Activated CD4-positive, alpha-beta memory T cell treated with anti-CD3 and anti-CD28 coated beads for 36 hours (primary cell): ENCODE results near the gene YKT6. TPM values are rescaled to one million over a fixed set of nuclear protein-coding genes. Genes with fewer than 3 reads are reported as not detected.

Experiments used
- CTCF ChIA-PET: fragments of 350-600 bp; sonication (Branson Sonifier 250); formaldehyde crosslinking; loops from one replicate; lab custom pipeline; 2021; ENCODE audit warnings: antibody characterized with exemption, inconsistent platforms; lab: Charles Lee
- POLR2A ChIA-PET: fragments of 350-600 bp; sonication (Branson Sonifier 250); formaldehyde crosslinking; loops from one replicate; lab custom pipeline; 2021; ENCODE audit warnings: antibody characterized with exemption; lab: Charles Lee
- DNase-seq: peaks from one replicate; pipeline ENCODE4 v3.0.0-alpha.2; 2020
- H3K27ac Mint-ChIP-seq: one replicate; pipeline ENCODE4 v1.8.0; 2021; ENCODE audit warnings: mixed read lengths
- H3K27me3 Mint-ChIP-seq: one replicate; pipeline ENCODE4 v1.8.0; 2021; ENCODE audit warnings: mixed read lengths
- H3K36me3 Mint-ChIP-seq: one replicate; pipeline ENCODE4 v1.8.0; 2021; ENCODE audit warnings: mixed read lengths
- H3K4me1 Mint-ChIP-seq: one replicate; pipeline ENCODE4 v1.8.0; 2021; ENCODE audit warnings: low read depth, mixed read lengths
- H3K4me3 Mint-ChIP-seq: one replicate; pipeline ENCODE4 v1.8.0; 2021; ENCODE audit warnings: mild to moderate bottlenecking, mixed read lengths
- H3K9me3 Mint-ChIP-seq: one replicate; pipeline ENCODE4 v1.8.0; 2021; ENCODE audit warnings: mixed read lengths
- intact Hi-C: fragments of 100-400 bp; cut with micrococcal nuclease; formaldehyde crosslinking; loops from one replicate; pipeline ENCODE4 v1.15.1; 2023
- total RNA-seq, 2 experiments: library from RNA; stranded (reverse); gene quantifications; one replicate each; pipeline ENCODE4 v1.2.3, GENCODE V29; 2021

YKT6 gene
- 10 to 100 TPM; 57.0 to 60.4 TPM for total RNA-seq

DNA sequence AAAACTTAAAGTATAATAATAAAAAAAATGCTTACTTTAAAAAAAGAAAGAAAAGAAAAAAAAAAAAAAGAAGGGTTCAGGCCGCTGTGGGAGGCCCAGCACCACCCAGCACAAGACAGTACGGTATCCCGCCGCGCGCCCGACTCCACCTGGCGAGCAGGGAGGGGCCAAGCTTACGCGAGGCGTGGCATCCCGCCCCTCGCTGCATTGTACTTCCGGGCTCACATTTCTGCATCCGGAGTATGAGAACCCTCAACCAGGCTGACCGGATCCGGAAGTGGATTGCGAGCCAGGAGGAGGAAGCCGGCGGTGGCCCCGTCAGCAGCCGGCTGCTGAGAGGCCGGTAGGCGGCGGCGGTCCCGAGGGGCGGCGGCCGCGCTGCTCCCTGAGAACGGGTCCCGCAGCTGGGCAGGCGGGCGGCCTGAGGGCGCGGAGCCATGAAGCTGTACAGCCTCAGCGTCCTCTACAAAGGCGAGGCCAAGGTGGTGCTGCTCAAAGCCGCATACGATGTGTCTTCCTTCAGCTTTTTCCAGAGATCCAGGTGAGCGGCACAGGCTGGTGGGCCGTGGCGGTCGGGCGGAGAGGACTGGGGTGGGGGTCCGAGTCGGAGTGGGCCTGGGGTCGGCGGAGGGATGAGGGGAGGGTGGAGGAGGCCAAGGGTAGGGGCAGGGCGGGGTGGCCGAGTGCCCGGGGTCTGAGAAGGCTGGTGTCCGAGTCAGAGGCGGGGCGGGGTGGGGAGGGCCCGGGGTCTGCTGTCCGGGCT, at the start of gene YKT6:
TSS of gene YKT6 (plus strand) at position 280 of the 763 bp plus-strand sequence. CDS start at position 438, 158 bp downstream.
- ChIA-PET POLR2A (interaction anchor here (1.0 kb wide), 1 partner anchor 181 kb away, joined by 3 read pairs; no protein-coding TSS in a partner anchor), CTCF (interaction anchor here (0.6 to 2.0 kb wide), 11 partner anchors 14 to 406 kb away, joined by 3 to 6 read pairs (median 4); partner anchors contain the start of genes OGDH and POLD2)
- Mint-ChIP-seq H3K4me3 (peak within 1 kb of the TSS; percentile 83), H3K27ac (peak within 1 kb of the TSS; percentile 23), H3K9me3 (no peaks in the 10 kb centered on the region), H3K4me1 (peaks cover 28% of the 10 kb centered on the region), H3K27me3 (peaks cover 9% of the 10 kb centered on the region), H3K36me3 (peaks cover 10% of the 10 kb centered on the region)
- intact Hi-C loops: loop anchor here (1.0 to 2.0 kb wide), 3 partner anchors 78 to 800 kb away; partner anchors contain the start of genes CCM2, POLD2 and POLM
- peak; percentile 97 for DNase-seq

- Mint-ChIP-seq H3K27ac (no peak overlapping the region), H3K4me1 (no peaks in the 10 kb centered on the region), H3K36me3 (no peaks in the 10 kb centered on the region), H3K4me3 (no peak overlapping the region), H3K9me3 (no peaks in the 10 kb centered on the region), H3K27me3 (no peaks in the 10 kb centered on the region)
- intact Hi-C loops: no loop called here
- no peak for DNase-seq
- POLR2A ChIA-PET: no interaction called here
- CTCF ChIA-PET: no interaction called here
Measured at GRCh38 chr7:44151956-44152355, 48.8 kb upstream of the YKT6 start.

DNA sequence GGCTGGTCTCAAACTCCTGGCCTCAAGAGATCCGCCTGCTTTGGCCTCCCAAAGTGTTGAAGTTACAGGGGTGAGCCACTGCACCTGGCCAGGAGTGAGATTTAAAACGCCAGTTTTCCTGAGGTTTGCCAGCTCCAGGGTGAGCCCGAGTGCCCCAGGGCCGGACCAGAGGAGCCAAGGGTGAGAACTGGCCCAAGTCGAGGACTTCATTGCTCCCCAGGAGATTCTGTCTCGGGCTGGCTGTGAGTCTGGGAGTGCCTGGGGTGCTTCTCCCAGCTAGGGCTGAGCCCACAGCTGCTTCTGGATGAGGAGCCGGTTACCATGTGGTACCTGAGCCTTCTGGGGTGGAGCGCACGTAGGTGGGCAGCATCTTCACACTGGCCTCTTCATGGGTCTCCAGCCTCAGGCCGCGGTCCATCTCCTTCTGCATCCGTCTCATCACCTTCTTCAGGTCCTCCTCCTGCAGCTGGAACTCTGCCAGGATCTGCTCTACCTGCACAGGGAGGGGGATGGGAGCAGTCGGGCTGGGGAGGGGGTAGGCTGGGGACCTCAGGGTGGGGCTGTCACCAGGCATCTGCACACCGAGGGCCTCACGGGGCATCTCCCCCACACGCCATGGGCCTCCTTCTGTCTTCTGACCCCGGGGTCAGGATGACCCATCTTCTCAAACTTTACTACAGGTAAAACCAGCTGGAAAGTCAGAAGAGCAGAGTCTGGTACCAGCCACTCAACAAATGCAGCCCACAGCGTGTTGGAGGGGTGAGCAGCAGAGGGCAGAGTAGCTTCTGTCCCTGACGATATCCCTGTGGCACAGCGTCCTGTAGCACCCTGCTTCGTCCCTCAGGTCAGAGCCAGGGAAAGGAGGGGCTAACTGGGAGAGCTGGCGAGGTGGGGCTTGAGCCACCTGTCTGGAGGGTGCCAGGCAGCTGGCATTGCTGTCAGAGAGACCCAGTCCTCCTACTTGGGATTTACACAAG, 47.5 kb upstream of the YKT6 start:
- intact Hi-C loops: no loop called here
- Mint-ChIP-seq H3K4me1 (no peaks in the 10 kb centered on the region), H3K4me3 (no peak overlapping the region), H3K9me3 (no peaks in the 10 kb centered on the region), H3K36me3 (no peaks in the 10 kb centered on the region), H3K27me3 (no peaks in the 10 kb centered on the region), H3K27ac (no peak overlapping the region)
- DNase-seq: no peak
- CTCF ChIA-PET: no interaction called here
- POLR2A ChIA-PET: no interaction called here

DNA sequence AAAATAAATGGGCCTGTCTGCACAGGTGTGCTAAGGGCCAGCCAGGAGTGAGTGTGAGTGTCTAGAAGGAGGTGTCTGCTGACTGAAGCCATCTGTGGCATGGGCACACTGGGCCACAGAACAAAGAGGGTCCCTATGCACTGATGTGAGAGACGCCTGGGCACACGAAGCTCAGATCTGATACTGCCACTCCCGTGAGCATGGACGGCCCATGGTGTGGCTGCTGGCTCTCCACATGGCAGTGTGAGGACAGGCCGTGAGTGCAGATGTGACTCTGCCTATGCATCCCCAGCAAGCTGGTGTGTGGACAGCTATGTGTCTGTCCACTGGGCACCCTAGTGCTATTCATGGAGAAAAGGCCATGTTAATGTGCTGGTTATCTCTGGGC, 46.8 kb upstream of the YKT6 start:
- intact Hi-C loops: no loop called here
- H3K27me3 Mint-ChIP-seq: no peaks in the 10 kb centered on the region
- CTCF ChIA-PET: interaction anchor here (1.0 kb wide), 1 partner anchor 73 kb away, joined by 3 read pairs; no protein-coding TSS in a partner anchor
- DNase-seq: no peak
- no peaks in the 10 kb centered on the region for H3K36me3 Mint-ChIP-seq
- POLR2A ChIA-PET: no interaction called here
- no peak overlapping the region for H3K27ac Mint-ChIP-seq
- no peaks in the 10 kb centered on the region for H3K4me1 Mint-ChIP-seq
- no peak overlapping the region for H3K4me3 Mint-ChIP-seq
- H3K9me3 Mint-ChIP-seq: no peaks in the 10 kb centered on the region

DNA sequence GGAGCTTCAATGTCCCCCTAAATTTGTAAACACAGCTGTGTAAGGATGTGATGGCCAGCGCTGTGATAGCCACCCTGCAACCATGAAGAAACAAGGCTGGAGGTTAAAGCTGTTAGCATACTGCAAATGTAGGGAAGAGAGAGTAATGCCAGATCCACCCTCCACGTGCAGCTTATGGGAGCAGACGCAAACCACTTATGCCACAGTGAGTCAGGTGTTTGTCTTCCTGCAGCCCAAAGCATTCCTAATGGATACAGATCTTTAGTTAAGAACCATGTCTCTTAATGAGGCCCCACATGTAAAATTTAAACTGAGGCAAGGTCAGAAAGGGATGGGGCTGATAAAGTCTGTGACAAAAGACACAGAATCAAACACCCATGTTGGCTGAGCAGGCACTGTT, 46.1 kb upstream of the YKT6 start:
- no peaks in the 10 kb centered on the region for H3K27me3 Mint-ChIP-seq
- H3K27ac Mint-ChIP-seq: no peak overlapping the region
- intact Hi-C loops: no loop called here
- POLR2A ChIA-PET: no interaction called here
- no peaks in the 10 kb centered on the region for H3K4me1 Mint-ChIP-seq
- H3K4me3 Mint-ChIP-seq: no peak overlapping the region
- CTCF ChIA-PET: interaction anchor here (1.0 kb wide), 1 partner anchor 74 kb away, joined by 3 read pairs; no protein-coding TSS in a partner anchor
- H3K36me3 Mint-ChIP-seq: no peaks in the 10 kb centered on the region
- DNase-seq: no peak
- no peaks in the 10 kb centered on the region for H3K9me3 Mint-ChIP-seq

DNA sequence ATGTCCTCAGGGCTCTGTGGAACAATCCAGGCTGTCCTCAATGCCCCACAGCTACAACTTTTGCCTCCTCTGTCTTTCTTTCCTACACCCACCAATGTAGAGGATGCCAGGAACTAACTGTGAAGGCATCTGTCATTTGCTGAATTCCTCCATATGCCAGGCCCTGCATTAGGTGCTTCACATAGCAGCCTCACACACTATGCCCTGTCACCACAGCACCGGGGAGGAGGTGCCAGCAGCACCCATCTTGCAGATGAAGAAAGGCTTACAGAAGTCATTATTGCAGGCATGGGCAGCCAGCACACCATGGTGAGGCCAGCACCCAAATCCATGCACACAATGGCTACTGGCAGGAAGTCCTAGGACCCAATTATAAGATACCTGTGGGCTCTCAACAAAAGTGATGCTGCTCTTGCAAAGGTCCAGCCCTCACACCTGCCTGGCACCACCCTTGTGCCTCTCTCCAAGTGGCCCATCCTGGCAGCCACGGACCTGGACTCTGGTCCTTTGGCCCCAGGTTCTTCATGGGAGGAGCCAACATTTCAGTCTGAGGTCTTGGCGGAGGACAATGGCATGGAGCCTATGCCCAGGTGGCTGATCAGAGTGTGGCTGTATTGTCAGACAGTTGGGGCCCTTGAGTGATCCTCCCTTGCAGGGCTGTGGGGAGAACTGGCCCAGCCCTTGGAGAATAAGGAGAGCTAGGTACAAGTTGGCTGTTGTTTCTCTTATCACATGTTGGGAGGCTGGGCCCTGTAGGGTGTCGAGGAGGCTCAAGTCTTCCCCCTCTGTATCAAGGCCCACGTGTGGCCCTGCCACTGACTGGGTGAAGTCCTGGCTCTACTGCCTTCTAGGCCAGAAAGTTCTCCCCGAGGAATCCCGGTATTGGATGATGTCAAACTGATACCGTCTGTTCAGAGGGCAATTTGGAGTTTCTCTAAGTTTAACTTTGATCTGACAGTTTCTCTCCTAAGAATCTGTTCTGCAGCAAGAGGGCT, 45.3 kb upstream of the YKT6 start:
- ChIA-PET CTCF (no interaction called here), POLR2A (no interaction called here)
- DNase-seq: no peak

DNA sequence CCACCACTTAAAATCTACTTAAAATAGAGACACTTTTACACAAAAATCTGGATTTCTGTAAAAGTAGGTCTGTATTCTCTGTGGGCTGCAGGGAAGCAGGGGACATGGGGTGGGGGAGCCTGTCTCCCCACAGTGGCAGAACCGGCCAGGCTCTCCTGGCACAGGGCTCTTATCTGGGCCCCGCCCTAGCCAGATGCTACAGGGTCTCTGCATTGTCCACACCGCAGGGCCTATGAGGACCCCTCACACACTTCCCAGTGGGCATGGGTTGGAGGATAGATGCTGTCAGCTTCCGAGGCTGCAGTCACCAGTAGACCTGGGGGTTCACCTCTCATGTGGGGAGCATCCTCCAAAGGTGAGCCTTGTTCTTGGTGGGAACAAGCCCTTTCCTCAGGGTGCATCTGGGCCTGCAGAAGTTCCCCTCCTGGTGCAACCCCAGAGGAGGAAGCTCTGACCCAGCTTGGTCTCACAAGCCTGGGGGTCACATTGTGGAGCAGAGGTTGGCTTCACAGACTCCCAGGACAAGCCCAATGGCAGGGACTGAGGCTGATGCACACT, 44.2 kb upstream of the YKT6 start:
- DNase-seq: no peak
- ChIA-PET POLR2A (no interaction called here), CTCF (no interaction called here)
- intact Hi-C loops: no loop called here
- no peaks in the 10 kb centered on the region for H3K36me3 Mint-ChIP-seq
- no peak overlapping the region for H3K27ac Mint-ChIP-seq
- H3K4me1 Mint-ChIP-seq: no peaks in the 10 kb centered on the region
- no peak overlapping the region for H3K4me3 Mint-ChIP-seq
- H3K27me3 Mint-ChIP-seq: no peaks in the 10 kb centered on the region
- no peaks in the 10 kb centered on the region for H3K9me3 Mint-ChIP-seq

More for the DNA sequence above, 45.3 kb upstream of the YKT6 start:
- no peaks in the 10 kb centered on the region for H3K36me3 Mint-ChIP-seq
- H3K4me1 Mint-ChIP-seq: no peaks in the 10 kb centered on the region
- no peaks in the 10 kb centered on the region for H3K9me3 Mint-ChIP-seq
- no peaks in the 10 kb centered on the region for H3K27me3 Mint-ChIP-seq
- no peak overlapping the region for H3K27ac Mint-ChIP-seq
- intact Hi-C loops: no loop called here
- no peak overlapping the region for H3K4me3 Mint-ChIP-seq

DNA sequence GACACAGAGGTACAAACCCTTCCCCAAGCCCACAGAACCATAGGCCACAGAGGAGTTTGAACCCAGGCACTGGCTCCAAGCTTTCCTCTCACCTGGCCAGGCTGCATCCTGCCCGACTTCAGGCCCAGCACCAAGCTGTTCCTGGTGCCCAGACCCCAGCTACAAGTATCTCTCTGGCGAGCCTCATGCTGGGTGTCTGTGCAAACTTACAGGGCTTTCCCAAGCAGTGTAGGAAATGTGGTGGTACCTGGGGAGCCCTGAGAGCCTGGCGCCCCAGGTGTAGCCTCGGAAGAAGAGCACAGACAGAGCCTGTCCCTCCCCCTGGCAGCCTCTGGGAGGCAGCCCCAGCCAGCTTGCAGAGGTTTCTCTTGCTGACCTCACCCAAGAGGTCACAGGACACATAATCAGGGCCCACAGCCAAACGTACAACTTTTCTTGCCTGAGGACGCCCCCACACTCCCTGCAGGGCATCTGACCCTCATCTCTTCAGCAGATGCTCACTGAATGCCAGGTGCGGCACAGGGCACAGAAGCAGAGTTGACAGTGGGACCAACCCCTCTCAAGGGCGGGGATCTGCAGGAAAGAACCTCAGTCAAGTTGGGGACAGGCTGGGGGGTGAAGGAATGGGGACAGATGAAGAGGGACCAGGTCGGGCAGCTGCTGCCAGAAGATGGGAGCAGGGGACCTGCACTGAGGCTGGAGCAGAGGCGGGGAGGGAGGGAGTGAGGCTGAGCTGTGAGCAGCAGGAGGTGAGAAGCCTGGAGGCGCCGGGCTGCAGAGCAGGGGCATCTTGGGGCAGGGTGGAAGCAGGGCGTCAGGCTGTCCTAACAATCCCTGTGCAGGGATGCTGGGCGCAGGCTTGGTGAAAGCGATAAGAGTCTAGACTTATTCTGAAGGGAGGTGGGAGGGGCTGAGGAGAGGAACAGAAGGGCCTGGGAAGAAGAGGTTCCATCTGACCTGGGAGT, 43.4 kb upstream of the YKT6 start:
- no peak for DNase-seq
- Mint-ChIP-seq H3K4me3 (no peak overlapping the region), H3K27me3 (no peaks in the 10 kb centered on the region), H3K27ac (no peak overlapping the region), H3K4me1 (no peaks in the 10 kb centered on the region), H3K36me3 (no peaks in the 10 kb centered on the region), H3K9me3 (no peaks in the 10 kb centered on the region)
- ChIA-PET POLR2A (no interaction called here), CTCF (no interaction called here)
- intact Hi-C loops: no loop called here

GRCh38 chr7:44158096-44158872, 42.5 kb upstream of the YKT6 start:
- Mint-ChIP-seq H3K36me3 (no peaks in the 10 kb centered on the region), H3K4me1 (no peaks in the 10 kb centered on the region), H3K4me3 (no peak overlapping the region), H3K9me3 (no peaks in the 10 kb centered on the region), H3K27ac (no peak overlapping the region), H3K27me3 (no peaks in the 10 kb centered on the region)
- CTCF ChIA-PET: no interaction called here
- no peak for DNase-seq
- POLR2A ChIA-PET: no interaction called here
- intact Hi-C loops: no loop called here
